Aorta (tissue), 5 donors: ENCODE results near the gene CCDC171. TPM values are rescaled to one million over a fixed set of nuclear protein-coding genes. Genes with fewer than 3 reads are reported as not detected.

Source experiments
- ATAC-seq: fragments of 200-7000 bp; cut with Tn5 transposase; one replicate; pipeline ENCODE4 v1.9.1; 2022; ENCODE audit warnings: moderate library complexity; ENCODE audit not compliant: low FRiP score
- DNase-seq, 2 donors: peaks; one replicate each; pipeline ENCODE4 v3.0.0-alpha.2; 2020
- H3K27ac ChIP-seq, 2 donors: one replicate each; pipeline ENCODE4 v1.5.1; 2013; ENCODE audit warnings: low read length in 2 of 2, mild to moderate bottlenecking in 2 of 2, moderate library complexity in 2 of 2, control low read depth in 1 of 2, inconsistent platforms in 1 of 2, low read depth in 1 of 2
- H3K27me3 ChIP-seq, 2 donors: one replicate each; pipeline ENCODE4 v1.6.1; 2013; ENCODE audit warnings: control low read depth in 1 of 2, low read length in 1 of 2, mild to moderate bottlenecking in 1 of 2, moderate library complexity in 1 of 2; ENCODE audit not compliant: insufficient read depth in 2 of 2, control insufficient read depth in 1 of 2
- H3K36me3 ChIP-seq, 2 donors: one replicate each; pipeline ENCODE4 v1.6.1; 2013; ENCODE audit warnings: control low read depth in 1 of 2, low read length in 1 of 2, mild to moderate bottlenecking in 1 of 2; ENCODE audit not compliant: insufficient read depth in 2 of 2, control insufficient read depth in 1 of 2
- H3K4me1 ChIP-seq, 2 donors: one replicate each; pipeline ENCODE4 v1.6.1; 2013; ENCODE audit warnings: low read length in 2 of 2, control low read depth in 1 of 2, mild to moderate bottlenecking in 1 of 2, moderate library complexity in 1 of 2; ENCODE audit not compliant: insufficient read depth in 2 of 2, control insufficient read depth in 1 of 2
- H3K4me3 ChIP-seq, 2 donors: one replicate each; pipeline ENCODE4 v1.5.1; 2013; ENCODE audit warnings: low read length in 2 of 2, control low read depth in 1 of 2, mild to moderate bottlenecking in 1 of 2
- H3K9me3 ChIP-seq: one replicate; pipeline ENCODE4 v1.6.1; 2013; ENCODE audit warnings: mild to moderate bottlenecking, low read length; ENCODE audit not compliant: control insufficient read depth
- WGBS, 2 donors: extraction: QIAGEN DNeasy Blood & Tissue Kit; methylation state at CpG; one replicate each; pipeline ENCODE4 v1.1.7; 2013; 5-methylcytosine and 5-hydroxymethylcytosine counted together
- intact Hi-C, 2 donors: fragments of 100-400 bp; cut with DNase I; formaldehyde crosslinking; loops; one replicate each; pipeline versions ENCODE4 v1.14.2 to v1.15.0; 2022
- polyA plus RNA-seq, 2 donors: library from polyadenylated mRNA; stranded (reverse); fragments of 200-250 nt; gene quantifications; one replicate each; pipeline ENCODE4 v1.2.3, GENCODE V29; 2013
- total RNA-seq, 2 donors: library from RNA; stranded (reverse); fragmentation: NEBNext Ultra II Directional; extraction: Animal tissue kit (Norgen Biotek cat#: 25700); gene quantifications; one replicate each; pipeline ENCODE4 v1.2.1, GENCODE V29; 2021
- donor health status: healthy with polysubstance abuse.
- donor health status: Bipolar disorder and iron deficiency.
- donor health status: DM: no; HTN: no; CAD: no.
- donor health status: DM: no; HTN: no; CAD: no.
- donor health status: DM: yes; HTN: yes; CAD: no.

CCDC171 gene
- total and polyA plus RNA-seq, 4 donors: 0.13 to 5.4 (median 3.1) TPM

GRCh38 chr9:16004613-16005012 lies 451.8 kb downstream of the CCDC171 start:
- 93 to 96% methylated on average over 6 of the region's 6 CpGs for WGBS, 2 donors
- no peaks in the 10 kb centered on the region for H3K4me1 ChIP-seq
- no peaks in the 10 kb centered on the region for H3K27me3 ChIP-seq
- intact Hi-C loops: no loop called here
- no peak overlapping the region for H3K4me3 ChIP-seq
- ATAC-seq: no peak
- H3K9me3 ChIP-seq: no peaks in the 10 kb centered on the region
- H3K36me3 ChIP-seq: no peaks in the 10 kb centered on the region
- no peak for DNase-seq
- no peak overlapping the region for H3K27ac ChIP-seq

- Histone ChIP-seq H3K36me3 (no peaks in the 10 kb centered on the region), H3K9me3 (no peaks in the 10 kb centered on the region), H3K27ac (no peak overlapping the region), H3K27me3 (no peaks in the 10 kb centered on the region), H3K4me3 (no peak overlapping the region), H3K4me1 (no peaks in the 10 kb centered on the region)
- no peak for ATAC-seq
- intact Hi-C loops: no loop called here
- DNase-seq: no peak
- WGBS, 2 donors: 84 to 85% methylated on average over 4 of the region's 4 CpGs
These were observed 457.4 kb downstream of the CCDC171 start for GRCh38 chr9:16010221-16010620.

GRCh38 chr9:16012621-16013020 lies 459.8 kb downstream of the CCDC171 start:
- peaks cover 3% of the 10 kb centered on the region for H3K9me3 ChIP-seq
- no peak overlapping the region for H3K27ac ChIP-seq
- WGBS, 2 donors: 83 to 90% methylated on average over 2 of the region's 2 CpGs
- DNase-seq (no peak), ATAC-seq (no peak)
- H3K27me3 ChIP-seq: no peaks in the 10 kb centered on the region
- H3K4me3 ChIP-seq: no peak overlapping the region
- H3K36me3 ChIP-seq: no peaks in the 10 kb centered on the region
- intact Hi-C loops: no loop called here
- no peaks in the 10 kb centered on the region for H3K4me1 ChIP-seq

DNA sequence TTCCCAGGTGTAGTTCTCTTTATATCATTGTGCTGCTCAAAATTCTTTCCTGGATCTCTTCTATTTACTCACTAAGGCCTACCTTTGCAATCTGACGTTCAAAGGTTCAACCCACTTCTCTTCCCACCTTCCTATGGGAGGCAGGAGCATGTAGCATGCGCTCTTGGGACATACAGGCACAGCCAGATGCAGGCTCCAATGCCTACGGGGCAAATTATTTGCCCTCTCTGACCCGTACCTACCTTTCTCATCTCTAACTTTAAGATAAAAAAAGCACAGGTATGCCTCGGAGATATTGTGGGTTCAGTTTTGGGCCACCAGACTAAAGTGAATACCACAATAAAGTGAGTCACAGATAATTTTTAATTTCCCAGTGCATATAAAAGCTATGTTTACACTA lies 460.5 kb downstream of the CCDC171 start:
- Histone ChIP-seq H3K4me1 (no peaks in the 10 kb centered on the region), H3K27ac (no peak overlapping the region), H3K4me3 (no peak overlapping the region), H3K9me3 (peaks cover 3% of the 10 kb centered on the region), H3K27me3 (no peaks in the 10 kb centered on the region), H3K36me3 (no peaks in the 10 kb centered on the region)
- ATAC-seq: no peak
- intact Hi-C loops: no loop called here
- WGBS, 2 donors: 89 to 91% methylated on average over 5 of the region's 5 CpGs
- DNase-seq: no peak

DNA sequence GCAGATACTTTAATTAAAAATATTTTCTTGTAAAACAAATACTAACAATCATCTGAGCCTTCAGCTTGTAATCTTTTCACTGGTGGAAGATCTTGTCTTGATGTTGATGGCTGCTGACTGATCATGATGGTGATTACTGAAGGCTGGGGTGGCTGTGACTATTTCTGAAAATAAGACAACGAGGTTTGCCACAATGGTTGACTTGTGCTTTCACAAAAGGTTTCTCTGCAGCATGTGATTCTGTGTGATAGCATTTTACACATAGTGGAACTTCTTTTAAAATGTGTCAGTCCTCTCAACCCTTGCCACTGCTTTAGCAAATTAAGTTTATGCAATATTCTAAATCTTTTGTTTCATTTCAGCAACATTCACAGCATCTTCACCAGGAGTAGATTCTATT lies 461.0 kb downstream of the CCDC171 start:
- H3K27ac ChIP-seq: no peak overlapping the region
- WGBS, 2 donors: 87 to 89% methylated on average over 1 of the region's 1 CpG
- no peaks in the 10 kb centered on the region for H3K36me3 ChIP-seq
- no peaks in the 10 kb centered on the region for H3K27me3 ChIP-seq
- H3K4me1 ChIP-seq: no peaks in the 10 kb centered on the region
- intact Hi-C loops: no loop called here
- no peak for ATAC-seq
- H3K9me3 ChIP-seq: peaks cover 3% of the 10 kb centered on the region
- DNase-seq: no peak
- H3K4me3 ChIP-seq: no peak overlapping the region

- WGBS, 2 donors: 73 to 74% methylated on average over 3 of the region's 3 CpGs
- DNase-seq (no peak), ATAC-seq (no peak)
- H3K27ac ChIP-seq: no peak overlapping the region
- H3K9me3 ChIP-seq: no peaks in the 10 kb centered on the region
- H3K27me3 ChIP-seq: no peaks in the 10 kb centered on the region
- no peaks in the 10 kb centered on the region for H3K4me1 ChIP-seq
- H3K36me3 ChIP-seq: no peaks in the 10 kb centered on the region
- H3K4me3 ChIP-seq: no peak overlapping the region
- intact Hi-C loops: no loop called here
These were observed 469.4 kb downstream of the CCDC171 start for GRCh38 chr9:16022228-16022627.

- Histone ChIP-seq H3K9me3 (no peaks in the 10 kb centered on the region), H3K27ac (no peak overlapping the region), H3K36me3 (no peaks in the 10 kb centered on the region), H3K4me1 (no peaks in the 10 kb centered on the region), H3K27me3 (no peaks in the 10 kb centered on the region), H3K4me3 (no peak overlapping the region)
- 83 to 96% methylated on average over 1 of the region's 1 CpG for WGBS, 2 donors
- intact Hi-C loops: no loop called here
- ATAC-seq (no peak), DNase-seq (no peak)
These were observed 470.6 kb downstream of the CCDC171 start for GRCh38 chr9:16023446-16023845.

Other genes starting within 250 kb of the CCDC171 start
- 10 to 100 TPM; 35.2 to 40.8 TPM for gene TTC39B, start 245.8 kb upstream of the CCDC171 start, total RNA-seq
- gene TTC39B, start 245.8 kb upstream of the CCDC171 start, polyA plus RNA-seq: 10 to 100 TPM in 1 of 2 donors, 1 to 10 TPM in 1; 6.1 to 18.3 TPM
- gene SNAPC3, start 130.2 kb upstream of the CCDC171 start, total RNA-seq: 10 to 100 TPM; 29.5 to 48.9 TPM
- gene SNAPC3, start 130.2 kb upstream of the CCDC171 start, polyA plus RNA-seq: 10 to 100 TPM; 16.2 to 33.0 TPM
- gene PSIP1, start 42.1 kb upstream of the CCDC171 start, total RNA-seq: 10 to 100 TPM; 60.0 to 89.0 TPM
- 10 to 100 TPM; 63.0 to 74.6 TPM for gene PSIP1, start 42.1 kb upstream of the CCDC171 start, polyA plus RNA-seq